Smooth muscle cell of the brain vasculature (primary cell): ENCODE measurements around the gene RNF141.
A peak's percentile ranks its signal among the peaks of the same experiment; 100 is the strongest.

Experiments
- DNase-seq: peaks from one replicate; pipeline ENCODE4 v3.0.0-alpha.2; 2012; ENCODE audit warnings: low read depth, low spot score

Gene RNF141, protein sequence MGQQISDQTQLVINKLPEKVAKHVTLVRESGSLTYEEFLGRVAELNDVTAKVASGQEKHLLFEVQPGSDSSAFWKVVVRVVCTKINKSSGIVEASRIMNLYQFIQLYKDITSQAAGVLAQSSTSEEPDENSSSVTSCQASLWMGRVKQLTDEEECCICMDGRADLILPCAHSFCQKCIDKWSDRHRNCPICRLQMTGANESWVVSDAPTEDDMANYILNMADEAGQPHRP

DNA sequence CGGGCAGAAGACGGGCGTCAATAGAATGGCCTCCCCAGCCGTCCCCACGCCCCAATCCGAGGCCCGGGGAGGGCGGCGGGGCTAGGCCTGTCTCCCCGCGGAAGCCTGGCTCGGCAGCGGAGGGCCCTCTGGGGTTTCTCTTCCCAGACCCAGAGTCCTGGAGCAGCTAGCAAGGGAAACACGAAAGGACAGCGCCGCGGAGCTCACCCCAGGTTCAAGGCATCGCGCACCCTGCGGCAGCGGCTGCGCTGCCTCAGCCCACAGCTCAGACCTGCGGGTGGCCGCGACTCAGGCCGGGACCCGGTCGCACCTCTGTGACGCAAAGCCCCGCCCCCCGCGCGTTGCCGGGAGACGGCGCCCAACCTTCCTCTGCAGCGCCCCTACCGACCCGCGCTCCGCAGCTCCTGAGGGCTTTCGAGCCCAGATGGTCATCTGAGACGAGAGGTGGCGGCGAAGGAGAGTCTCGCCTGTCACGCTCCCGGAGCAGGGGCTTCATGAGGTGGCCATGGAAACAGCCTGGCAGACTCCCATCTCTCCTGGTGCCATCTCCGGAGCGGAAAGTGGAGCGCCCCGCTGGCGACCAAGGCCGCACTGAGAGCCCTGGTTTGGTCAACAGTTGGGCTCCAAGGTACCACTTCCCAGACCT, at the start of gene RNF141:
Gene RNF141, minus strand, starts transcription at position 273 of the 646 bp plus-strand sequence. CDS start 7,029 bp downstream, outside the sequence.
- DNase-seq, result peak; percentile 80

- DNase-seq, result no peak
These were observed 49.4 kb upstream of the RNF141 start for GRCh38 chr11:10590218-10590915.

DNA sequence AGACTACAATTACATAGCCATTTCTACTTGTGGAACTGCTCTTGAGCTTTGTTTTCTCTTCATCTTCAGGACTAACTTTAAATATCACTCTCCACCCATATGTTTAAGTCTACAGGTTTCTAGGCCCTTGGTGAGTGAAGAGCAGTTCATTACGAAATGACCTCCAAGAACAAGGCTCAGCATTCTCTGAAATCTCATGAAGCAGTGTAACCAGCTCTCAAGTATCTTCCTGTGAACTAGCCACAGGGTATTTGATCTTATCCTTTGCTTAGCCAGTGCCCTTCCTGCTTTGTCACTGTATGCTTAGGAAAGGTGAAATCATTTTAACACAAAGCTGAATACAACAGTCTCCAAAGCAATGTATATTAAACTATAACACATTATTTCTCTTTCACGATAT, 47.9 kb upstream of the RNF141 start:
- DNase-seq, result no peak

GRCh38 chr11:10587995-10588394, 47.0 kb upstream of the RNF141 start:
- no peak for DNase-seq

DNA sequence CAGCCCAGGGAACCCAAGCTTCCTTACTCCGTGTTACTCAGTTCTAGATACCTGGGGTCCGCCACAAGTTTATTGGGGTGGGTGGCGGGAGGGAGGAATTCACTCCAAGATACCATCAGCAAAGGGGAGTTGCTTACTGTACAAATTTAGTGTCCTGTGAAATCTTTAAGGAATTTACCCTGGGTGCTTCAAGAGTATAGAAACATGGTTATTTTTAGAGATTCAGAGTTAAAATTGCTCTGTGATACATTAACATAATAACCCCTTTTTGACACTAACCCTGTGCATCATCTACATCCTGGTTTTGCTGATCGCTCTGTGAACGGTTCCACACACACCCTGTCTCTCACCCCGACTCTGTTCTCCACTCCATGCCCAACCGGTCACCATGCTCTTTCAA, 46.4 kb upstream of the RNF141 start:
- DNase-seq, result no peak

DNA sequence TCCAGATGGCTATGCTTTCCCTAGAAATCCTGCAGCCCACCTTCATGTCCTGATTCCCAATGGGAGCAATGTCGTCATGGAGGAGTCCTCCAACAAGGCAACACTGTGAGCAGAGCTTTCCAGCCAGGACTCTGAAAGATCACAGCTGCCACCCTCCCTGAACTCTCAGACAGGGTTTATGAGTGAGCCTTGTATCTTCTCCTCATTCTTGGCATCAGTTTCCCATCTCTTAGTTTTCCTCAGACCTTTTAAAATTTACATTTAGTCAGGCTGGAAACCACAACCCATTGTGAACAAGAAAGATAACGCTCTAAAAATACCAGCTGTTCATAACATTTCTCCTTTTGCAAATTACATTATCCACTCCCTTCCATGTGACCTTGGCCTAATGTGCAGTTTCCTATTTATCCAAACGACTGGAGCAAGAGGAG, 43.1 kb upstream of the RNF141 start:
- no peak for DNase-seq

DNA sequence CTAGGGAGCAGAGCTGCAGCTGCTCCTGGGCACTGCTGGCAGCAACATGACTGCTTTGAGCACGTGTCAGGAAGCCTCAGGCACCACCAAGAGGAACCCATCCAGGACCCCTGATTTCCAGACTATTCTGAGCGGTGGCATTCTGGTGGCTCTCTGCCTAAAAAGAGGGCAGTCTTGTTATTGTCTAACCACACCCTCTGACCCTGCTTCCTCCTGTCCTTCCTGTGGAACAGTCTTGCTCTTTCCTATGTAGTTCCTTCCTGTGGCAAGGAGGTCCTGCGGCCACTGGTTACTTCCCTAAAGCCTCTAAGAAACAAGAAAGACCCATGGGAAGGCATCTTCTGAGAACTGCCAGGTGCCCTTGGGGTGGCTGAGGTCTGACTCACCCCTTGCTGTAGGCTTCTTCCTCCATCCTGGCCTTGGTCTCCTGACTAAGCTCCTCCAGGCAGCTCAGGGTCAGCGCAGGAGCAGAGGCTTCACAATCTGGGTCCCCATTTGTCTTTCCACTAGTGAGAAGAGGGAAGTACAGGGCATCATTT, 40.6 kb upstream of the RNF141 start:
- no peak for DNase-seq

DNA sequence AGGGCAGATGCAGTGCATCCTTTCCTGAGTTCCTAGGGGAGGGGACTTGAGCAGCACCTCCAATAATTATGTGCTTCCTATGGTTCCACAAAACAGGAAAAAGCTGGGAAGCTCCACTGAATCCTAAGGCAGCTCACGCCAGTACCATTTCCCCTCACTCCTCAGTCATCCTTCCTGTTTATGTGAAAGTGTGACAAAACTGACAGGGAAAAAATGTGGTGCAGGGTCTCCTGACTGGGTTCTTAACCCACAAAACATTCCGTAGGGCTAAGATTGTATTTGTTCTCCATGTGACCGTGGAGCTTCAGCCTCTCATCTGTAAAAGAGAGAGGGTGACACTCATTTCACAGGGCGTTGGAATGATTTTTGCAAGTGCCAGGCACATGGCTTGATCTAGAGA, 39.6 kb upstream of the RNF141 start:
- DNase-seq, result no peak

DNA sequence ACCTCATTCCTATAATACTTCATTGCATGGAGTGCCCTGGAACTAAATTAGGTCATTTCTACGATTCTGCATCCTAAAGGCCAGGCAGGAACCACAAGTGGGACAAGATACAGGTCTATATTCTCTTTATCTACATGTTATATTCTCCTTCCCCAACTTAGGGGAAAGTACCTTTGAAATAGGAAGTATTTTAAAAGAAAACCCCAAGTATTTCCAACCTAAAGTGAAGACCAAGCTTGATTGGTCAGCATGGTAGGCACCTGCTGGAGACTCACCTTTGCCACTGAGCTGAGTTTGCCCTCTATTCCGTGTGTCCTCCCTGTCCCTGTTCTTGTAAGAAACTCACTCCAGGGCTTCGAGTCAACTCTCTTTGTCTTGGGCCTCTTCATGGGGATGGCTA, 38.7 kb upstream of the RNF141 start:
- DNase-seq, result no peak

- DNase-seq, result no peak
These were observed 35.0 kb upstream of the RNF141 start for GRCh38 chr11:10576035-10576398.

DNA sequence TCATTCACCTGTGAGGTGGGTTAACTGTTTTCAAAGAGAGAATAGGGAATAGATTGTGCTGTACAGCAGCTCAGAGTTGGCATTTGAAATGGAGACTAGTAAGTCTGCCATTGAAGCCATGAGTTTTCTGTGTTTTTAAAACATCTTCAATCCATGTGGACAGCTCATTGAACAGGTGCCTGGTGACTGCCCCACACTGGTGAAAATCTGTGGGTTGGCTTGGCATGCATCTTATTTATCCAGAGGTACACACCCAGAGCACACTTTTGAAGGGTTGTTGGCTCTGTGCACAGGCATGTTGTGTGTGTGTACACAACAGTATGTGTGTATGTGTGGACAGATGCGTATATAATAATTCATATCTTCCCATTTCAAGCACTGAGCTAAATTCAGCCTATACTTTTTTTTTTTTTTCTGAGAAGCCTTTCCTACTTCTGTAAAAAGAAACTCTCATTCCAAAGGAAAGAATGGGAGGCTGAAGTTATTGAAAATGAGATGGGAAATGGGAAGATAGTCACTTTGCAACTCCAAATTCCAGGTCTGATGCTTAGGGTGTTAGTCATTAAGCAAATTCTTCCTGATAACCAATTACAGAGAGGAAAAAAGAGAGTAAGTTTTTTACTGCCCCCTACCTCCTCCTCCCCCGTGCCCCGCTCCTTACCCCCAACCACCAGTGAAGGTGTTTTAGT, 34.5 kb upstream of the RNF141 start:
- no peak for DNase-seq

GRCh38 chr11:10573556-10573955, 32.6 kb upstream of the RNF141 start:
- no peak for DNase-seq

DNA sequence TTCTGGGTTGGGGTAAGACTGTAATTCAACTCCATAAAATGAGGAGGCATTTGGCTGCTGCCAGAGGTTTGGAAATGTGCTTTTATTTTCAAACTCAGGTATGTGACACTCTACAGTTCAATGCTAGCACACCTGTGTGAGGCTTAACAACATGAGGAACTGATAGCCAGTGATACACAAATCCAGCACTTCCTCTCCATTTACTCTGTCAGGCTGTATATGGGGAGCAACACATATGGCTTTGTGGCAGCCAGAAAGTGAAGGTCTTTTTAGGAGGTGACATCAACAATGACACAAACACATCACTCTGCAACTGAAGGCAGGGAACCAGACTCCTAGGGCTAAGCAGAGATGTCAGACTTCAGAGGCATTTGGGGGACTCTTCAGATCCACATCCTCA, 32.0 kb upstream of the RNF141 start:
- no peak for DNase-seq

- no peak for DNase-seq
These were observed 31.5 kb upstream of the RNF141 start for GRCh38 chr11:10572533-10572932.

DNA sequence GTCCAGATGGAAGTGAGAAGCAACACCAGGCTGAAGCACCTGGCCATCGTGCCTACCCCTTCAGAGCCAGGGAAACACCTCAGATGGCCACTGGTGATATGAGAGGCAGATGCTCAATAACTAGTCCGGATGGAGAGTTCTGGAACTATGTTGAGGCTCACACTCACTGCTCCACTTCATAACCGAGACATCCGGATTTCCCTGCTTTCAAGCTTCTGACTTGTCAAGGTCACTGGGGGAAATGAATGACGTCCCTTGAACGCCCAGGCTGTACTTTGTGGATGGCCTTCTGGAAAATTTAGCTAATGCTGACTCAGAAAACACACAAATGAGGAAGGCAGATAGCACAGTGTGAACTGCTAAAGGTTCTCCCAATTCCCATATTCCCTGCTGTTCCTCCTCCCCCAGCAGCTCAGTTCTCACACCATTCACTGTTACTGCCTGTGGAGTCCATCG, 27.5 kb upstream of the RNF141 start, which contains the start of gene LYVE1:
Gene LYVE1, minus strand, starts transcription at position 180 of the 456 bp plus-strand sequence. Its CDS starts 133 bp downstream, at position 47.
- DNase-seq, result peak; percentile 86

DNA sequence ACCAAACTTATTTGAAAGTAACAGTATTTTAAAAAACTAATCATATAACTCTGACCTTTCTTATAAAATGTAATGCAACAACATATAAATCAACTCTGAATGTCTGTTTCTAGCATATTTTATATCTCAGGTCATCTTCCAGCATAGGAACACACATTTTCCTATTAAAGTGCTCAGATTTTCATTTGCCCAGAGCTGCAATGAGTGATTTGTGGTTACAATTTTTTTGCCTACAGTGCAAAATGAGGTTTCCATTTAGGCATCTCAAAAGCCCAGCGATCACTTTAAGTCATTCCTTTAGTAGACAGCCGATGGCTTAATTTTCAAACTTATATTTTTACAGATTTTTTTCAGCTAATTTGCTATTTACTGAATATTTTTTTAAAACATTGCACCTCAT, 26.5 kb upstream of the RNF141 start:
- DNase-seq, result no peak

DNA sequence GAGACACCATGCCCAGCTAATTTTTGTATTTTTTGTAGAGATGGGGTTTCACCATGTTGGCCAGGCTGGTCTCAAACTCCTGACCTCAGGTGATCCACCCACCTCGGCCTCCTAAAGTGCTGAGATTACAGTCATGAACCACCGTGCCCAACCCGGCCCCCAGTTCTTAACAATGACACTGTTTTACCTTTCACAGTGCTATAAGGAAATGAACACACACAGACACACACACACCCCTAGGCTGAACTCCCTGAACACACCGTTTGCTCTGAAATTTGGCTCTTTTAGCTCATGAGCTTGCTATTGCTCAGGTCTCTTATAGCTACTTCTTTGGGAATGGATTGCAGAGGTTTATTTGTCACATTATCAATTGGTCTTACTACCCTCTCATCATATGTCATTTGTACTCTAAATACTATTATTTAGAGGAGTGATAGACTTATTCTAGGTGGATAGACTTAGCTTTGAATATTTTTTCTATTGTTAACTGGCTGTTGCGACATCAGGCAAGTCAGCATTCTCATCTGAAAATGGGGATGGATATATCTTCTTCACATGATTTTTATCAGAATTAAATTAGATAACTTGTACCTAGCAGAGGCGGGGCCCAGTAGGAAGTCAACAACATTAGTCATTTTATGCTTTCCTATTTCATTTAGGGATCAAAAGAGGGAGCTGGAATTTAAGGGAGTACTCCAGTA, 25.4 kb upstream of the RNF141 start:
- DNase-seq, result no peak

DNA sequence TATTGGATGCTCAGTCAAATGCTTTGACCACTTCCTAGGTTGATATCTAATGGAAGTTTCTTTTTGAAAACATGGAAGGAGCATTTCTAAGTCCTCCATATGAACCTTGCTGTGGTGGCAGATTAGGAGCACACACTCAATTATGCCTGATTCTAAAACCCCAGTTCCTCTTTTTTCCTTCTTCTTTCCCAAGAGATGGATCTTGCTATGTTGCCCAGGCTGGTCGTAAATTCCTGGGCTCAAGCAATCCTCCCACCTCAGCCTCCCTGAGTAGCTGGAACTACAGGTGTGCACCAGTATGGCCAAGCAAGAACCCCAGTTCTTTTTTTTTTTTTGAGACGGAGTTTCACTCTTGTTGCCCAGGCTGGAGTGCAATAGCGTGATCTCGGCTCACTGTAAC, 24.5 kb upstream of the RNF141 start:
- DNase-seq, result no peak

- DNase-seq, result no peak
These were observed 23.8 kb upstream of the RNF141 start for GRCh38 chr11:10564696-10565318.

DNA sequence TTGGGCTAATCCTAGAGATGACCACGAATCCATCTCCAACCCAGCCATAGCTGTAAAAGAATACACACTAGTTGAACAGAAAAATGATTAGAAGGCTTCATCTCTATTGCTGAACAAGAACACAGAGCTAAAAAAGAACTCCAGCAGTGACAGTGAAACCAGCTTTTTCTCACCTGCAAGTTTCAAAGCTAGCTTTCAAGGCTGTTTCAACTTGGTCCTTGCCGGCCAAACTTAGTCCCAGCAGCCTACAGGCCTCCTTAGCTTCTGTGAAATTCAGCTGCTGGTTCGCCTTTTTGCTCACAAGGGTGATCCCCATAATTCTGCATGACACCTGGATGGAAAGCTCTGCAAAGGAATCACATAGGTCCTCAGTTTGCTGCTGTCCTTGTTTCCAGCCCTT, 23.0 kb upstream of the RNF141 start:
- DNase-seq, result no peak

DNA sequence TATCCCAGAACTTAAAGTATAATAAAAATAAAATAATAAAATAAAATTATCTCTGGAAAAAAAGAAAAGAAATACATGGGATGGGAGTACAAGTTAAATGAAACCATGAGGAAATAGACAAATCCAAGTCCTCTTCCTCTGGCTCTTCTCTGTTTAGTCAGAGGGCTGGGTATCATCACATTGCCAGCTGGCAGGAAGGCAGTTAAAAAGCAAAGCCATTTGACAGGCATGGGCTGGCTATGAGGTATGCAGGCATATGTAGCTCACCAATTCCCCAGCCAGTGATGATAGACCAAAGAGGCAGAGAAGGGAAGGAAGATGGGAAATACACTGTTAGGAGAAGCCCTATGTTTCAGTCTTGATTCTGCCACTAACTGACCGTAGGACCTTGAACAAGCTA, 21.0 kb upstream of the RNF141 start:
- no peak for DNase-seq
